ENCODE results near the gene STK33.

The STK33 gene

DNA sequence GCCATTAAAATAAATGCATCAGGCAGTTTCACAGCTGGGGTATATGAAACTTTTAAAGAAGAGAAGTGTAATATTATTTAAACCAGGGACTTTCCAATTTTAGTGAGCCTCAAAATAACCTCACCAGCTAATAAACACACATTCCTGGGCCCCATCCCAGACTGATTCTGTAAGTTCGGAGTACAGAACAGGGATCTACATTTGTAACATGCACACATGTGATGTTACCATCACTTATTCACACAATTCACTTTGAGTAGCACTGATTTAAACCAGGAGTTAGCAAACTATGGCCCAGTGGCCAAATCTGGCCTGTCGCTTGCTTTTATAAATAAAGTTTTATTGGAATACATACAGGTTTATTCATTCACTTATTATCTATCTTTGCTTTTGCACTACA, 62.0 kb downstream of the STK33 start:
- DNase-seq (ENCODE audit: insufficient read length, low spot score) (no peak), FAIRE-seq (no peak)
- TF ChIP-seq PAX5 (IDR thresholded peaks at IDR 0.05; ENCODE audit: insufficient read depth, low read length, severe bottlenecking), result no peak
- no peak for TF ChIP-seq POLR2AphosphoS5 (IDR thresholded peaks at IDR 0.05; ENCODE audit: low read depth, low read length)
- no peak for TF ChIP-seq POU2F2 (IDR thresholded peaks at IDR 0.05; ENCODE audit: low read depth, low read length)
- no peak for TF ChIP-seq POLR2A (IDR thresholded peaks at IDR 0.05; ENCODE audit: low read depth, low read length)
- TF ChIP-seq SPI1 (IDR thresholded peaks at IDR 0.05; ENCODE audit: low read depth, low read length), result no peak
- TF ChIP-seq TAF1 (IDR thresholded peaks at IDR 0.05; ENCODE audit: low read depth, low read length), result no peak

DNA sequence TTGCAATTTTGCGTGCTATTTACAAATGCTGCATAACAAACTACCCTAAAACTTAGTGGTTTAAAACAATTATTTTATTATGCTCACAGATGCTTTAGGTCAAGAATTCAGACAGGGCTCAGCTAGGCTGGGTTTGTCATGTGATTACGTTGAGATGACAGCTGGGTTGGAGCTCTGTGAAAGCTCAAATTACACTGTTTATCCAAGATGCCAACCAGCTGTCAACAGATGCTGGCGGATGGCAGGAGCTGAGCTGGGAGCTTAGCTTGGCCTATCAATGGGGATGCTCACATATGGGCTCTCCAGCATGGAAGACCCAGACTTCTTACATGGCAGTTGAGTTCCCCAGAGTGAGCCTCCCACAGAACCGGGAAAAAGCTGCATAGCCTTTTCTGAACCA, 62.7 kb downstream of the STK33 start:
- TF ChIP-seq POLR2A (IDR thresholded peaks at IDR 0.05; ENCODE audit: low read depth, low read length), result no peak
- no peak for TF ChIP-seq PAX5 (IDR thresholded peaks at IDR 0.05; ENCODE audit: insufficient read depth, low read length, severe bottlenecking)
- peak; percentile 86 for FAIRE-seq
- DNase-seq (ENCODE audit: insufficient read length, low spot score), result no peak

DNA sequence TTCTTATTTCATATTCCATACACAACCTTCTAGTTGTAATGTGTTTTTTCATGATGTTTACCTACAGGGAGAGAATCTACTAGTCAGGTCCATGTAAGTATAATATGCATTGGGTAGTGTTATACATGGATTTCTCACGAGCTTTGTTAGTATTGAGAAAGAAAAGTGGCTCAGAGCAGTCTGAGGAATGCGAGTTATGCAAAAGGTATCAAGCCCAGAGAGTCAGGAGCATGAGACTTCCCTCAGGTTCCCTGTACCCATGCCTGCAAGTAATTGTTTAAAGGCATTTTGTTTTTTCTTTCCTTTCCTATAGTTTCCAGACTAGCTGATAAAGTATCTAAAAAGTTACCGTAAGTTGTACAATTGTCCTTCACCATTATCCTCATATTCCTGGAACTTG, 66.1 kb downstream of the STK33 start:
- DNase-seq (ENCODE audit: insufficient read length, low spot score) (no peak), FAIRE-seq (no peak)
- no peak for TF ChIP-seq SPI1 (IDR thresholded peaks at IDR 0.05; ENCODE audit: low read depth, low read length)
- TF ChIP-seq POU2F2 (IDR thresholded peaks at IDR 0.05; ENCODE audit: low read depth, low read length), result no peak
- no peak for TF ChIP-seq POLR2AphosphoS5 (IDR thresholded peaks at IDR 0.05; ENCODE audit: low read depth, low read length)
- no peak for TF ChIP-seq POLR2A (IDR thresholded peaks at IDR 0.05; ENCODE audit: low read depth, low read length)
- no peak for TF ChIP-seq TAF1 (IDR thresholded peaks at IDR 0.05; ENCODE audit: low read depth, low read length)
- no peak for TF ChIP-seq PAX5 (IDR thresholded peaks at IDR 0.05; ENCODE audit: insufficient read depth, low read length, severe bottlenecking)

DNA sequence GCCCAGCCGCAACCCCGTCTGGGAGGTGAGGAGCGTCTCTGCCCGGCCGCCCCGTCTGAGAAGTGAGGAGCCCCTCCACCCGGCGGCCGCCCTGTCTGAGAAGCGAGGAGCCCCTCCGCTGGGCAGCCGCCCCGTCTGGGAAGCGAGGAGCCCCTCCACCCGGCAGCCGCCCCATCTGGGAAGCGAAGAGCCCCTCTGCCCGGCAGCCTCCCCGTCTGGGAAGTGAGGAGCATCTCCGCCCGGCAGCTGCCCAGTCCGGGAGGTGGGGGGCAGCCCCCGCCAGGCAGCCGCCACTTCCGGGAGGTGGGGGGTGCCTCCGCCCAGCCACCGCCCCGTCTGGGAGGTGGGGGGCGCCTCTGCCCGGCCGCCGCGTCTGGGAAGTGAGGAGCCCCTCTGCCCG, 70.6 kb downstream of the STK33 start:
- no peak for FAIRE-seq
- DNase-seq (ENCODE audit: insufficient read length, low spot score), result no peak
- TF ChIP-seq PAX5 (IDR thresholded peaks at IDR 0.05; ENCODE audit: insufficient read depth, low read length, severe bottlenecking) (no peak), TAF1 (IDR thresholded peaks at IDR 0.05; ENCODE audit: low read depth, low read length) (no peak), POLR2AphosphoS5 (IDR thresholded peaks at IDR 0.05; ENCODE audit: low read depth, low read length) (no peak), POLR2A (IDR thresholded peaks at IDR 0.05; ENCODE audit: low read depth, low read length) (no peak), POU2F2 (IDR thresholded peaks at IDR 0.05; ENCODE audit: low read depth, low read length) (no peak), SPI1 (IDR thresholded peaks at IDR 0.05; ENCODE audit: low read depth, low read length) (no peak)

DNA sequence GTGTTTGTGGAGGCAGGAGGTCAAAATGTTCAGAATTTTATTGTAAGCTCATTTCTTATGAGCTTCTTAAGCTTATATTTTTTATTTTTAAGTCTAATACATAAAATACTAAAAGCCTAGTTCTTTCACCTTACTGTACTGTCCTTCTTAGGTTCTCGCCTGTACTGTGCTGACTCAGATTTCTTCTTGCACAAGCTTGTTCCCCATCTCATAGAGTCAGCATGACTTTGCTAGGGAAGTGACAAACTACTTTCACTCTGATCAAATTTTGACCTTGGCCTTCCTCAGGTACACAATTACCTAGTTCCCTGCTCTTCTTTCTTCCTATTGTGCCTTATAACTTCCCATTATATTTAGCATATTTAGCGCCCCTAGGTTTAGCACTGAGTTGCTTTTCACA, 81.5 kb downstream of the STK33 start:
- no peak for FAIRE-seq
- TF ChIP-seq POLR2A (IDR thresholded peaks at IDR 0.05; ENCODE audit: low read depth, low read length) (no peak), POU2F2 (IDR thresholded peaks at IDR 0.05; ENCODE audit: low read depth, low read length) (no peak), PAX5 (IDR thresholded peaks at IDR 0.05; ENCODE audit: insufficient read depth, low read length, severe bottlenecking) (no peak), POLR2AphosphoS5 (IDR thresholded peaks at IDR 0.05; ENCODE audit: low read depth, low read length) (no peak), SPI1 (IDR thresholded peaks at IDR 0.05; ENCODE audit: low read depth, low read length) (no peak), TAF1 (IDR thresholded peaks at IDR 0.05; ENCODE audit: low read depth, low read length) (no peak)

DNA sequence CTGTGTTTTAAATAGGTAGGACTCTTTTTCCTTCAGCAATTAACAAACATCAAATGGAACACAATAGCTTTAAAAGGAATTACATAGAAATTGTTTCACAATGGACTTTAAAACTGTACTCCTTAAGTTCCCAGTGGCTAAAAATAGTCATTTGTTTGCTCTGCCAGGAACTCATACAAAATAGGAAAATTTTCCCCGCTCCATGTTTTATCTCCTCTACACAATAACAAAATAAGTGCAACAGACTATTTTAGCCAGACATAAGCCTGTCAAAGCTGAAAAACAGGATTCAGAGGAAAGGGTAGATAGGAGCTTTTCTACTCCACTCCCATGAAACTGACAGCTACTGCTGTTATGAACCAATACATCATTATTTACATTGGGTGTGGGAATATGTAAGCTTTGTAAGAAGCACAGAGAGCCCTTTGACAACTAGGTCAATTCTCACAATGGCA, 90.1 kb downstream of the STK33 start:
- TF ChIP-seq POLR2AphosphoS5 (IDR thresholded peaks at IDR 0.05; ENCODE audit: low read depth, low read length) (no peak), POU2F2 (IDR thresholded peaks at IDR 0.05; ENCODE audit: low read depth, low read length) (no peak), SPI1 (IDR thresholded peaks at IDR 0.05; ENCODE audit: low read depth, low read length) (no peak), PAX5 (IDR thresholded peaks at IDR 0.05; ENCODE audit: insufficient read depth, low read length, severe bottlenecking) (no peak), POLR2A (IDR thresholded peaks at IDR 0.05; ENCODE audit: low read depth, low read length) (no peak), TAF1 (IDR thresholded peaks at IDR 0.05; ENCODE audit: low read depth, low read length) (no peak)
- no peak for FAIRE-seq
- DNase-seq (ENCODE audit: insufficient read length, low spot score), result no peak

More for the DNA sequence above, 81.5 kb downstream of the STK33 start:
- DNase-seq (ENCODE audit: insufficient read length, low spot score), result no peak

DNA sequence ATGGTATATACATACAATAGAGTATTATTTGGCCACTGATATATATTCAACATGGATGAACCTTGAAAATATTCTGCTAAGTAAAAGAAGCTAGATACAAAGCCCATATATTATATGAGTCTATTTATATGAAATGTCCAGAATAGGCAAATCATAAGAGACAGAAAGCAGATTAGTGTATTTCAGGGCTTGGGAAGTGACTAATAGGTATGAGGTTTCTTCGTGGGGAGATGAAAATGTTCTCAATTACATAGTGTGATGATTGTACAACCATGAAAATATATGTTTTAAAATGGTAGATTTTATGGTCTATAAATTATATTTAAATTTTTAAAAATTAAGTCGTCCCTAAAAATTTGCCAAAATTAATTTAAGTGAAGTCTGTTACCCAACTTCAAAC, 92.2 kb downstream of the STK33 start:
- DNase-seq (ENCODE audit: insufficient read length, low spot score) (no peak), FAIRE-seq (no peak)
- no peak for TF ChIP-seq TAF1 (IDR thresholded peaks at IDR 0.05; ENCODE audit: low read depth, low read length)
- TF ChIP-seq SPI1 (IDR thresholded peaks at IDR 0.05; ENCODE audit: low read depth, low read length), result no peak
- no peak for TF ChIP-seq POU2F2 (IDR thresholded peaks at IDR 0.05; ENCODE audit: low read depth, low read length)
- no peak for TF ChIP-seq POLR2AphosphoS5 (IDR thresholded peaks at IDR 0.05; ENCODE audit: low read depth, low read length)
- TF ChIP-seq POLR2A (IDR thresholded peaks at IDR 0.05; ENCODE audit: low read depth, low read length), result no peak
- no peak for TF ChIP-seq PAX5 (IDR thresholded peaks at IDR 0.05; ENCODE audit: insufficient read depth, low read length, severe bottlenecking)

DNA sequence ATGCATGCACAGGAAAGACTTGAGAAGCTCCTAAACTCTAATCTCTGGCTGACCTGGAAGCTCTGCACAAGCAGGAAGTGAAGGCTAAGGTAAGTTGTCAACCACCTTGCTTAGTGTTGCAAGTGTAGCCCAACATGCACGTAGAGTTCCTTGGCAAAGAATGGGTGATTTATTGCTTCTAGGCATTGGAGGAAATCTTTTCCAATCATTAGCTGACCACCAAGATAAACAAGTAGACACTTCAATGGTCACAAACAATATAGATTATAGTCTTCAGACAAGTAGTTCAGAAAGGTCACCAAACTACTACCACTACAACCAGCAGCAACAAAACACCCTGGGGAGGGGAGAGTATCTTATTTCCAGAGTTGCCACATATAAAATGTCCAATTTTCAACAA, 105.6 kb downstream of the STK33 start:
- no peak for TF ChIP-seq POLR2AphosphoS5 (IDR thresholded peaks at IDR 0.05; ENCODE audit: low read depth, low read length)
- no peak for TF ChIP-seq POLR2A (IDR thresholded peaks at IDR 0.05; ENCODE audit: low read depth, low read length)
- TF ChIP-seq PAX5 (IDR thresholded peaks at IDR 0.05; ENCODE audit: insufficient read depth, low read length, severe bottlenecking), result no peak
- no peak for TF ChIP-seq POU2F2 (IDR thresholded peaks at IDR 0.05; ENCODE audit: low read depth, low read length)
- no peak for TF ChIP-seq SPI1 (IDR thresholded peaks at IDR 0.05; ENCODE audit: low read depth, low read length)
- no peak for TF ChIP-seq TAF1 (IDR thresholded peaks at IDR 0.05; ENCODE audit: low read depth, low read length)
- FAIRE-seq (no peak), DNase-seq (ENCODE audit: insufficient read length, low spot score) (no peak)

DNA sequence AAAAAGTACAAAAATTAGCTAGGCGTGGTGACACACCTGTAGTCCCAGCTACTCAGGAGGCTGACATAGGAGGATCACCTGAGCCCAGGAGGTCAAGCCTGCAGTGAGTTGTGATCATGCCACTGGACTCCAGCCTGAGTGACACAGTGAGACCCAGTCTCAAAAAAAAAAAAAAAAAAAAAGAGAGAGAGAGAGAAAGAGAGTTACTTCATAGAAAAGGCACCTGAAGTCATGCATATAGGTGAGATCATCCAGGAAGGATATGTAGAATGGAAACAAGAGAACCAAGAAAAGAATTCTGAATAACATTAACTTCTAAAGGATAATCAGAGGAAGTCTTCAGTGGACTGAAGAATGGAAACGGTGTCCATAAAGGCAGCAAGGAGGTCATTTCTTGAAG, 106.8 kb downstream of the STK33 start:
- no peak for DNase-seq (ENCODE audit: insufficient read length, low spot score)
- TF ChIP-seq TAF1 (IDR thresholded peaks at IDR 0.05; ENCODE audit: low read depth, low read length) (no peak), SPI1 (IDR thresholded peaks at IDR 0.05; ENCODE audit: low read depth, low read length) (no peak), PAX5 (IDR thresholded peaks at IDR 0.05; ENCODE audit: insufficient read depth, low read length, severe bottlenecking) (no peak), POLR2AphosphoS5 (IDR thresholded peaks at IDR 0.05; ENCODE audit: low read depth, low read length) (no peak), POU2F2 (IDR thresholded peaks at IDR 0.05; ENCODE audit: low read depth, low read length) (no peak), POLR2A (IDR thresholded peaks at IDR 0.05; ENCODE audit: low read depth, low read length) (no peak)
- no peak for FAIRE-seq

DNA sequence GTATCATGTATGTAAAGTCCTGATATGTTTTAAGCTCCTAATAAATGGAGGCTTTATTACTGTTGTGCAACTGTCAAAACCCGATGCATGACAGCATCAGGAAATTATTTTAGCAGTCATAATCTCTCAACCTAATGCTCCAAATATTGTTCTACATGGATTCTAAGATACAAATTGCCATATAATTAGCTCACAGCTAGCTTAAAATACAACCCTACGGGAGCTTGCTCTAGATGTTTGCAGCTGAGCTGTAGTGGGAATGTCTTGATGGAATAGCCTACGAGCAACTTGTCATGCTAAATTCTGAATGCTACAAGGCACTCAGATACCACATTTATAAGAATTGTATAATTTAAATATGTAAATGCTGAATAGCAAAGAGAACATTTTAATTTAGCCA, 109.8 kb downstream of the STK33 start:
- FAIRE-seq, result no peak
- DNase-seq (ENCODE audit: insufficient read length, low spot score), result no peak
- TF ChIP-seq POLR2A (IDR thresholded peaks at IDR 0.05; ENCODE audit: low read depth, low read length) (no peak), SPI1 (IDR thresholded peaks at IDR 0.05; ENCODE audit: low read depth, low read length) (no peak), TAF1 (IDR thresholded peaks at IDR 0.05; ENCODE audit: low read depth, low read length) (no peak), POU2F2 (IDR thresholded peaks at IDR 0.05; ENCODE audit: low read depth, low read length) (no peak), POLR2AphosphoS5 (IDR thresholded peaks at IDR 0.05; ENCODE audit: low read depth, low read length) (no peak), PAX5 (IDR thresholded peaks at IDR 0.05; ENCODE audit: insufficient read depth, low read length, severe bottlenecking) (no peak)

Data from GM12891 (cell line).